Lower leg skin (tissue), 3 donors: Measurements from ENCODE around the gene POLR1D.

Experiments used
- POLR2A ChIP-seq, 2 donors: fragments of 450-650 bp; IDR thresholded peaks; one replicate each; pipeline ENCODE4 v1.6.1; 2016 to 2017; ENCODE audit warnings: antibody characterized with exemption in 2 of 2, mild to moderate bottlenecking in 1 of 2, moderate library complexity in 1 of 2
- TF ChIP-seq, protein P1 (sequence below), 3 donors: fragments of 450-650 bp; IDR thresholded peaks; one replicate each; pipeline ENCODE4 v1.5.1; 2016; ENCODE audit warnings: antibody characterized with exemption in 3 of 3, mild to moderate bottlenecking in 3 of 3, moderate library complexity in 2 of 3

DNA sequence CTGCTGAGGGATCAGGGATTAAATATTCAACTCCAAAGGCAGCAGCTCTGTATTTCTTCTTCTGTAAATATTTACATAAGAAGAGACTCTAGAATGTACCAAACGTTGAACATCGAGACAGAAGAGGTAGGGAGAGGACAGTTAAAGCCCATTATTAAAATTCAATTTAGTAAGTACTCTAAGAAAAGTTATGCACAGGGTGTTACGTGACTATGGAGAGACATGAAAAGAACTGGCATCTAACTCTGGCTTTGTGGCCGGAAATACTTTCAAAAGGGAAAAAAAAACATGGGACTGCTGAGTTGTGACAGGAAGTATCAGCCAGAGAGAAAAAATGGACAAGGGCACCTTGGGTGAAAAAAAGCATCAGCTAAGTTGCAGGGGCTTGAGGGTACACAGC, 38.0 kb upstream of the POLR1D start:
- TF ChIP-seq, protein P1, sequence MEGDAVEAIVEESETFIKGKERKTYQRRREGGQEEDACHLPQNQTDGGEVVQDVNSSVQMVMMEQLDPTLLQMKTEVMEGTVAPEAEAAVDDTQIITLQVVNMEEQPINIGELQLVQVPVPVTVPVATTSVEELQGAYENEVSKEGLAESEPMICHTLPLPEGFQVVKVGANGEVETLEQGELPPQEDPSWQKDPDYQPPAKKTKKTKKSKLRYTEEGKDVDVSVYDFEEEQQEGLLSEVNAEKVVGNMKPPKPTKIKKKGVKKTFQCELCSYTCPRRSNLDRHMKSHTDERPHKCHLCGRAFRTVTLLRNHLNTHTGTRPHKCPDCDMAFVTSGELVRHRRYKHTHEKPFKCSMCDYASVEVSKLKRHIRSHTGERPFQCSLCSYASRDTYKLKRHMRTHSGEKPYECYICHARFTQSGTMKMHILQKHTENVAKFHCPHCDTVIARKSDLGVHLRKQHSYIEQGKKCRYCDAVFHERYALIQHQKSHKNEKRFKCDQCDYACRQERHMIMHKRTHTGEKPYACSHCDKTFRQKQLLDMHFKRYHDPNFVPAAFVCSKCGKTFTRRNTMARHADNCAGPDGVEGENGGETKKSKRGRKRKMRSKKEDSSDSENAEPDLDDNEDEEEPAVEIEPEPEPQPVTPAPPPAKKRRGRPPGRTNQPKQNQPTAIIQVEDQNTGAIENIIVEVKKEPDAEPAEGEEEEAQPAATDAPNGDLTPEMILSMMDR (IDR thresholded peaks at IDR 0.05) = no peak
- TF ChIP-seq POLR2A (IDR thresholded peaks at IDR 0.05) = no peak
